Bronchial epithelial cell (primary cell): ENCODE data around the gene NKAIN2. TPM values are rescaled to one million over a fixed set of nuclear protein-coding genes. Genes with fewer than 3 reads are reported as not detected.

ENCODE experiments used
- DNase-seq: peaks from one replicate; pipeline ENCODE4 v3.0.0-alpha.2; 2010; ENCODE audit warnings: low read depth
- FAIRE-seq: peaks from 2 replicates; lab custom pipeline; 2011; peaks lifted over from hg19 to GRCh38; lab: Jason Lieb, UNC
- H3K27me3 ChIP-seq: 2 replicates; pipeline ENCODE4 v1.5.1; 2011; ENCODE audit warnings: low read length; ENCODE audit not compliant: control insufficient read depth, insufficient read depth
- H3K36me3 ChIP-seq: 2 replicates; pipeline ENCODE4 v1.5.1; 2011; ENCODE audit warnings: low read length; ENCODE audit not compliant: control insufficient read depth, insufficient read depth
- H3K4me3 ChIP-seq: 2 replicates; pipeline ENCODE4 v1.5.1; 2011; ENCODE audit warnings: mild to moderate bottlenecking, low read depth, low read length, control low read depth
- CTCF ChIP-seq: IDR thresholded peaks from 2 replicates; pipeline ENCODE4 v1.5.1; 2011; ENCODE audit warnings: mild to moderate bottlenecking, moderate library complexity, low read length, control low read depth, inconsistent platforms; ENCODE audit not compliant: insufficient read depth, severe bottlenecking
- total RNA-seq: library from RNA; depleted of rRNA; stranded (reverse); fragments of >200 nt; gene quantifications from 2 replicates; pipeline ENCODE4 v1.2.1, GENCODE V29; 2014

NKAIN2 gene
- total RNA-seq, 1 donor from 2014 or later: under 0.01 TPM

- DNase-seq (no peak), FAIRE-seq (no peak)
- H3K4me3 ChIP-seq: no peak overlapping the region
- no peaks in the 10 kb centered on the region for H3K36me3 ChIP-seq
- no peak for TF ChIP-seq CTCF
- no peaks in the 10 kb centered on the region for H3K27me3 ChIP-seq
These were observed 731.6 kb downstream of the NKAIN2 start for GRCh38 chr6:124535299-124535698.

GRCh38 chr6:124535746-124536145 is 732.1 kb downstream of the NKAIN2 start:
- no peaks in the 10 kb centered on the region for H3K27me3 ChIP-seq
- no peak for TF ChIP-seq CTCF
- no peak for FAIRE-seq
- H3K36me3 ChIP-seq: no peaks in the 10 kb centered on the region
- peak; percentile 15 for DNase-seq
- no peak overlapping the region for H3K4me3 ChIP-seq

GRCh38 chr6:124536157-124536841 is 732.6 kb downstream of the NKAIN2 start:
- FAIRE-seq (no peak), DNase-seq (no peak)
- no peak for TF ChIP-seq CTCF
- H3K4me3 ChIP-seq: no peak overlapping the region
- H3K36me3 ChIP-seq: no peaks in the 10 kb centered on the region
- no peaks in the 10 kb centered on the region for H3K27me3 ChIP-seq

- Histone ChIP-seq H3K36me3 (no peaks in the 10 kb centered on the region), H3K27me3 (no peaks in the 10 kb centered on the region), H3K4me3 (no peak overlapping the region)
- DNase-seq: no peak
- no peak for FAIRE-seq
- TF ChIP-seq CTCF: no peak
These were observed 733.2 kb downstream of the NKAIN2 start for GRCh38 chr6:124536842-124537191.

- TF ChIP-seq CTCF: no peak
These were observed 735.4 kb downstream of the NKAIN2 start for GRCh38 chr6:124539096-124539495.

GRCh38 chr6:124541573-124541972 is 737.9 kb downstream of the NKAIN2 start:
- H3K36me3 ChIP-seq: no peaks in the 10 kb centered on the region
- FAIRE-seq (no peak), DNase-seq (no peak)
- no peaks in the 10 kb centered on the region for H3K27me3 ChIP-seq
- TF ChIP-seq CTCF: no peak
- no peak overlapping the region for H3K4me3 ChIP-seq

More at GRCh38 chr6:124539096-124539495, 735.4 kb downstream of the NKAIN2 start:
- Histone ChIP-seq H3K36me3 (no peaks in the 10 kb centered on the region), H3K4me3 (no peak overlapping the region), H3K27me3 (no peaks in the 10 kb centered on the region)
- FAIRE-seq (no peak), DNase-seq (no peak)
